NCI-H1694 treated with DMSO at 0.1 percent for 48 hours (cell line): ENCODE results near the gene ASCL2.
A peak's percentile ranks its signal among the peaks of the same experiment; 100 is the strongest.

Experiments used
- DNase-seq: peaks from one replicate; lab custom pipeline; 2025; lab: John Stamatoyannopoulos, UW

ASCL2 gene

DNA sequence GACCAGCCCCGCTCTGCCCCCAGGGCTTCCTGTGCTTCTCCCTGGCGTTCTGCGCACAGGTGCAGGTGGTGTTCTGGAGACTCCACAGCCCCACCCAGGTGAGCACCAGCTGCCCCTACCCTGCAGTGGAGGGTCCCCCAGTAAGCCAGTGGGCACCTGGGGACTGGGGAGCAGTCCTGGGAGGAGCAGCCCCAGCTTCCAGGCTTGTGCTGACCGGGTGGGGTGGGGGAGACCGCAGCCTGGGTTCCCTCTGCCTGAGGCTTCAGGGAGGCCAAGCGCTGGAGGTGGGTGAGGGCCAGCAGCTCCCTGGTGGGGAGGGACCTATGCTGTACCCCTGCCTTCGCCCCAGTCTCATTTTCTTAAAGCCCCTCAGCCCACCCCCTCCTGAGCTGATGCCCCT, 38.3 kb upstream of the ASCL2 start:
- no peak for DNase-seq

GRCh38 chr11:2307501-2308331, 37.3 kb upstream of the ASCL2 start:
- no peak for DNase-seq

GRCh38 chr11:2306877-2307500, 36.6 kb upstream of the ASCL2 start:
- DNase-seq, result no peak

DNA sequence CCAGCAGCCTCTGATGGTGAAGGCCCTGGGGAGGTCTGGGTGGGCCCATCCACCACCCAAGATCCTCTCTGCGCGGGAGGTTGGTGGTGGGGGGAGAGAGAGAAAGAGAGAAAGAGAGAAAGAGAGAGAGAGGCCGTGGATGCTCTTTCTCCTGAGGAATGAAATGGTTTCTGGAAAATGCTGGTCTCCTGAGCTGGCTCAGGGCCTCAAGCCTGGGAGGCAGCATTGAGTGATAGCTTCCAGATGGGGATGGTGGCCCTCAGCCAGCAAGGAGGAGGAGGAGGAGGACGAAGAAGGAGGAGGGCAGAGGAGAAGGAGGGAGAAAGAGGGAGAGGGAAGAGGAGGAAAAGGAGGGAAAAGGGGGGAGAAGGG, 36.0 kb upstream of the ASCL2 start:
- no peak for DNase-seq

DNA sequence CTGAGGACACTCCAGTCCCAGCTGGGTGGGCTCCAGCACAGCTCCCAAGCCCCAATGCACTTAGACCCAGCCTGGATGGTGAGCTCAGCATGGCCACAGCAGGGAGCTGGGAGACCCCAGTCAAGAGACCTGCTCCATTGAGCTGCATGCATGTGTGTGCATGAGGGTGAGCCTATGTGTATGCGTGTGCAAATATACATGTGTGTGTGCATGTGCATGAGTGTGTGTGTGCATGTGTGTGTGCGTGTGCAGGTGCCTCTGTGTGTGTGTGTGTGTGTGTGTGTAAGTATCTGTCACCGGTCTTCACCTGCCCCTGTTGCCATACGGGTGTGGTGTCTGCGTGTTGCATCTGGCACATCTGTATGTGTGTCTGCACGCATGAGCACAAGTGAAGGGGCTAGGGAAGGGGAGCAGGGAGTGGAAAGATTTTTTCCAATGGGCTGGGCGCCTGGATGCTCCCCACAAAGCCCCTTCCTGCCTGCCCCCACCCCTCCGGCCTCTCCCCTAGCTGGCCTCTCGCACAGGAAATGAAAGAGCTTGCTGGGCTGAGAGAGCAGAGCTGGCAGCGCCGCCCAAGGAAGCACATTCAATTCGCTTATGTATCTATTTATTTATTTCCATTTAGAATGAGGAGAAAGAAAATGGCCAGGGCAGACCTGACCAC, 35.5 kb upstream of the ASCL2 start:
- no peak for DNase-seq

DNA sequence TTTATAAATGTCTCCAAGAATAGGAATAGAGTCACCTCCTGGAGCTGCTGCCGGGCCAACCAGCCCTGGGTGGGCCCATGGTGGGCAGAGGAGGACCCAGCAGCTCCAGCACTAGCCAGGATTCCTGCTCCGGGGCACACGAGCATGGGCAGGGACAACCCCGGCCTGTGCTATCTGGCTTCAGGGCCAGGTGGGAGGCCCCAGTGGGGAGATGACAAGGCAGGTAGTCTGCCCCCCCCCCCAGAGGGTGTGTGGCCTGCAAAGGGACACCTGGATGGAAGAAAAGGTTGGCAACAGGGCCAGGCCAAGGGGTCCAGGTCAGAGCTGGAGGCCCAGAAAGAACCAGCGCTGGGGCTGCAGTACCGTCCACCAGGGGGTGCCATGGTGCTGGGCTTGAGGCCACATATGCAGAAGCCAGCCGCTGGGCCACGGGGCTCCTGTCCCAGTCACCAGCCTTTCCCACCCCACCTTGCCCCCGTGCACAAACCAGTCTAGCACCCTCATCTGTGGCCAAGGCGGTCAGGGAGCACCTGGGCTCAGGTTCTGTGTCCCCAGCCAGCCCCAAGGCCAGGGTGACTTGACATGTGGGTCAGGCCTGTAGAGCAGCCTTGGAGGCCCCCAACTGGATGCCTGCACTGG, 34.9 kb upstream of the ASCL2 start:
- peak; percentile 11 for DNase-seq

GRCh38 chr11:2304506-2305139, 34.2 kb upstream of the ASCL2 start:
- DNase-seq, result no peak

DNA sequence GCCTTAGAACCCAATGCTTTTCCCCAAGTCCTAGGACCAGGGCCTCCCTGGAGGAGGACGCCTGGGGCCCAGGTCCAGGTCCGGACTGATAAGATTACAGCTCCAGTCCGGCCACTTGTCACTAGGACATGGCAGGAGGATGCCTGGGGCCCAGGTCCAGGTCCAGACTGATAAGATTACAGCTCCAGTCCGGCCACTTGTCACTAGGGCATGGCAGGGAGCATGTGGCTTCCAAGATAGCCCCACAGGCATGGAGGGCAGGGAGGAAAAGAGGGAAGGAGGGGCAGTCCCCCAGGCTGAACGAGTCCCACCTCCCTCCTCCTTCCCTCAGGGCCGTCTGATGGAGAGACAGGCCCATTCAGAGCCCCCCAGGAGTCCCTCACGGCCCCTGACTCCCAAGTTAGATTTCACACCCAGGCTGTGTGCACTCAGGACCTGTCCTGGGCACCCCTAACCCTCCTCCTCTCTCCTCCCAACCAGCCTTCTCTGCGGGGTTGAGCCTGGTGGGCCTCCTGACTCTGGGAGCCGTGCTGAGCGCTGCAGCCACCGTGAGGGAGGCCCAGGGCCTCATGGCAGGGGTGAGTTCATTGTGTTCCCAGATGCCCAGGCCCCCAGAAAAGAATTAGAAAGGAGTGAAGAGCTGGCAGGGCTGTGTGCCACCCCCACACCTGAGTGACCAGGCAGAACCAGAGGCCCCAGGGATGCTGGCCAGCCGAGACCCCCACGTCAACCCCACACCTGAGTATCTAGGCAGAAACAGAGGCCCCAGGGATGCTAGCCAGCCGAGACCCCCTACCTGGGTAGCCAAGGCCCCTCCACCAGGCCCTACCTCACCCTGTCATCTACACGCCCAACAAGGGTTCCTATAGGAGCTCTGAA, 33.5 kb upstream of the ASCL2 start:
- DNase-seq, result no peak

DNA sequence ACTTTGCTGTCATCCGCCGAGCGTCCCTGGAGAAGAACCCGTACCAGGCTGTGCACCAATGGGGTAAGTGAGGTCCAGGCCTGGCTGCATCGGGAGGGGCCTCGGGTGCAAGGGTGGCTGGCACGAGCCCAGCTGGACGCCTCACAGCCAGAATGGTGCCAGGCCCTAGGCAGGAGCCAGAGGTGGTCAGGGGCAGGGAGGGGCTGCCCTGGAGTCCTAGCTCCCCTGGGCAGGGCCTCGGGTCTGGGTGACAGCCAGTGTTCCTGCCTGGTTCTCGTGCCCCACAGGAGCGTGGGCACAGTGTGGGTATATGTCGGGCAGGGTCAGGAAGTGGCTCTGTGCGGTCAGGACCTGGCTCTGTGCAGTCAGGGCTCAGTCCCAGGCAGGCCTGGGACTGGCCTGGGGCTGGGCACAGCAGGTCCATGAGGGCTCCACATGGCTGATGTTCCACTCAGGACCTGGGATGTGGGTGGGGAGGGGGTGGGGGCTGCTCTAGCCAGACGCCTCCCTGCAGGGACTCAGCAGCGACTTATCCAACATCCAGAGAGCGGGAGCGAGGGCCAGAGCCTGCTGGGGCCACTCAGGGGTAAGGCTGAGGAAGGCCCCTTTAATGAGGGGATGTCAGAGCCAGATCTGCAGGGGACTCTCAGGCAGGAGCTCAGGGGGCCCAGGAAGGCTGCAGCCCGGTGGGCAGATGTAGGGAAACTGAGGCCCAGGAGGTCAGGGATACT, 32.7 kb upstream of the ASCL2 start:
- DNase-seq, result no peak

DNA sequence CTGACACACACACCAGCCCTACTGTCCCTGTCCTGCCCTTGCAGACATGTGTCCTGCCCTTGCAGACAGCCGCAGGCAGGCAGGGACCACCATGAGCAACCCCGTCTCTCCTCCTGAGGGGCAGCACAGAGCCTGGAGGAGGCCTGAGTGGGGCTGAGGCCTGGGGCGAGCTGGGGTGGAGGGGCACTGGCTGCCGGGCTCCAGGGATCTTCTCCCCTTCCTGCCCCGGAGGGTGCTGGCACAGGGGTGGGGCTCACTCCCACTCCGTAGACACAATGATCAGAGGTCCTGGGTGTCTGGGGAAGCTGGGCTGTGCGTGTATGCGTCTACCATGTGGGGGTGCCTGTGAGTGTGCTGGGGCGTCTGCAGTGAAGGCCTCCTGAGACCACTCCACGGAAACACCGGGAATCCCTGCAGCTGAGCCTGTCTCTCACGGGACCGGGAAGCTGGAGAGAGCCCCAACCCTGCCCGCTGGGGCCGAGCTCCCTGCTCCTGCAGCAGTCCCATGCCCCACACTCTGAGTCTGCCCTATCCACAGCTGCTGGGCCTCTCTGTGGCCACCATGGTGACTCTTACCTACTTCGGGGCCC, 32.0 kb upstream of the ASCL2 start:
- DNase-seq, result no peak

- DNase-seq, result peak; percentile 1
Measured at GRCh38 chr11:2301631-2302305, 31.4 kb upstream of the ASCL2 start, which contains the start of the genes C11orf21 and TSPAN32. TSS of gene C11orf21 (minus strand) at chr11:2301918. CDS start at chr11:2301808, 110 bp downstream. TSS of gene TSPAN32 (plus strand) at chr11:2302013. CDS start at chr11:2302150, 137 bp downstream.

- no peak for DNase-seq
Measured at GRCh38 chr11:2300936-2301630, 30.7 kb upstream of the ASCL2 start.

GRCh38 chr11:2300290-2300935, 30.0 kb upstream of the ASCL2 start:
- no peak for DNase-seq

DNA sequence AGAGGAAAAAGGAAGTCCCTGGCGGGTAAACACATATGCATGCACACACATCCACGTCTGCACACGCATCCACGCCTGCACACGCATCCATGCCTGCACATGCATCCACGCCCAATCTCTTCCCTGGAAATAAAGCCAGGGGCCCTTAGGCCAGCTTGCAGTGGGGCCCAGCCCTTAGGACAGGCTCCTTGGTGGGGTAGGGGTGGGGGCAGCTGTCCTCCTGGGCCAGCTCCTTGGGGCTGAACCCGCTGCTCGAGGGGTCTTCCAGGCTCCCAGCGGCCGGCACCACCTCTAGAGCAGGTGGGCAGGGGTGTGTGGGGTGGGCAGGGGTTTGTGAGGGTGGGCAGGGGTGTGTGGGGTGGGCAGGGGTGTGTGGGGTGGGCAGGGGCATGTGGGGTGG, 29.4 kb upstream of the ASCL2 start:
- no peak for DNase-seq

DNA sequence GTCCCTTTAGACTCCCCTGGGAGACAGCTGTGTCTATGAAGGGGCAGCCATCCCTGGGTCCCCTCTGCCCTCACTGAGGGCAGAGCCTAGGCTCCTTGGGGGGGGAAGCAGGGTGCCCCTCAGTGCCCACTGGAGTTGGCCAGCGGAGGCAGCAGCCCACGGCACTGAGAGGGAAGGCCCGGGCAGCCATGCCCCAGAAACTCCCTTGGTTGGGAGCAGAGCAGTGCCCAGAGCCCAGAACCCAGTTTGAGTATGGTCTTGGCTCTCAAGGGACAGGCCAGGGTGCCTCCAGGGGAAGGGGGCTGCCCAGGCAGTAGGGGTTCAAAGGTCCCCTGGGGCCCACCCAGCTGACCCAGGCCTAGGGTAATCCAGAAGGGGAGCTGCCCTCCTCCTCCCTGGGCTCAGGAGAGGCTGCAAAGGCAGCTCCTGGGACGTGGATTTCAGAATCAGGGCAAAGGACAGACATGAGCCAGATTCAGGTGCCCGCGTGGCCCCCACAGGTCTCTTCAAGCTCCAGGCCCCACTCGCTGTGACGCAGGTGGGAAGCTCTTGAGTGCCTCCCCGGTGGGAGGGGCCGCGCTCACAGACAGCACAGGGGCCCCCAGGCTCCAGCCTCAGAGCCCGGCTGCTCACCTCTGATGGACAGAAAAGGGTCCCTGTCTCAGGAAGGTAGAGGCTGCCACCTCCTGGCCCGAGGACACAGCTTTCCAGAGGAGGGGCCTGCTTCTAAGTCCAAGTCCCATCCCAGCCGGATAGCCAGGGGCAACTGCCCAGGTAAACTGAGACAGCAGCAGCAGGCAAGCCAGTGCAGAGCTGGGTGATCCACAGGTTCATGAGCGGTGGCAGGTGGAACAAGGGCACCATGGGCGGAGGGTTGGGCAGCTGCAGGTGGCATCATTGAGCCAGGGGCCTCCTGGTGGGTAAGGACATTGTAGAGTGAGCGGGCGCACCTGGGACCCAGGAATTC, 28.7 kb upstream of the ASCL2 start:
- DNase-seq, result no peak

DNA sequence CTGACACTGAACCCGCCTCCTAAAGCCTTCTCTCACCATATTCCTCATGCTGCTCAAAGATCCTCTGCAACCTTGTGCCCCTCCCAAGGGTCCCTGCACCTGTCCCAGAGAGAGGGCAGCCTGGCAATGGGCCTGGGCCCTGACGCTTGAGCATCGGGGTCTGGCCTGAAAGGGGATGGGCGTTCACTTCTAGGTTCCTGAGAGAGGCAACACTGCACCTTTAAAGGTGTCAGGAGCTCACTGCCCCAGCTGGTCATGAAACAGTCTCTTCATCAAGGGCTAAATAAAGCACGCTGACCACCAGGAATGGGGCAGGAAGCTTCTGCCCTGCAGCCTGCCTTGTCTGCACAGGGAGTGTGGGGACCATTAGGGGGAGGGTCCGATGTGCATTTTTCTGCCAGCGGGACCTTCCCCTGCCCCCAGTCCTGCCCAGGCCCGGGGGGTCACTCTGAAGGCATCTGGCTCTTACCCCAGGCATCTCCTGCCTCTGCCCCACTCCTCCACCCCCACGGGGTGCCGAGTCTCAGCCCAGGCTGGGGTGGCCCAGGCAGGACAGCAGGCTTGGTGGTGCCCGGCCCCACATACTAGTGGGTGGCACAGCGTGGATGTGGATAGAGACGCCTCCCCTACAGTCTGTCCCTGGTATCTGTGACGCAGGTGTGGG, 27.9 kb upstream of the ASCL2 start:
- DNase-seq, result no peak
